Endometrial microvascular endothelial cells (primary cell): Measurements from ENCODE around the gene TBK1. TPM values are rescaled to one million over a fixed set of nuclear protein-coding genes. Genes with fewer than 3 reads are reported as not detected.
"Not testable (repeated sequence)": the region's sequence is repeated elsewhere in the genome, so short reads cannot be mapped to it uniquely, and the experiment has no call there.

Source experiments
- in situ Hi-C: cut with HindIII; loops from 2 replicates; pipeline ENCODE4 v1.10.0; 2017; ENCODE audit warnings: low sequenced_read_pairs, low pct_unique_long_range_greater_than_20kb; ENCODE audit errors: inconsistent ontology term
- total RNA-seq: library from RNA; depleted of rRNA; stranded (reverse); fragments of >200 nt; gene quantifications from one replicate; pipeline ENCODE4 v1.2.3, GENCODE V29; 2015; ENCODE audit errors: inconsistent ontology term

The TBK1 gene
- total RNA-seq, 1 donor from 2014 or later = 25.3 TPM

- in situ Hi-C loops = no loop called here
Observed at GRCh38 chr12:64530566-64530965, 78.6 kb downstream of the TBK1 start.

- in situ Hi-C loops = no loop called here
Observed at GRCh38 chr12:64531665-64532334, 79.9 kb downstream of the TBK1 start.

- in situ Hi-C loops = no loop called here
Observed at GRCh38 chr12:64532734-64533351, 80.9 kb downstream of the TBK1 start.

GRCh38 chr12:64534672-64535199, 82.8 kb downstream of the TBK1 start:
- in situ Hi-C loops = no loop called here

- in situ Hi-C loops = no loop called here
Observed at GRCh38 chr12:64538121-64538520, 86.2 kb downstream of the TBK1 start.

- in situ Hi-C loops = not testable (repeated sequence)
Observed at GRCh38 chr12:64542409-64543047, 90.6 kb downstream of the TBK1 start.

GRCh38 chr12:64544371-64545080, 92.6 kb downstream of the TBK1 start:
- in situ Hi-C loops = no loop called here

- in situ Hi-C loops = no loop called here
Observed at GRCh38 chr12:64545081-64545382, 93.1 kb downstream of the TBK1 start.

- in situ Hi-C loops = no loop called here
Observed at GRCh38 chr12:64549108-64549507, 97.2 kb downstream of the TBK1 start.

GRCh38 chr12:64550755-64551154, 98.8 kb downstream of the TBK1 start:
- in situ Hi-C loops = no loop called here

GRCh38 chr12:64551676-64552075, 99.8 kb downstream of the TBK1 start:
- in situ Hi-C loops = no loop called here

Other genes with a start within 250 kb of the TBK1 start
- gene KICS2, start 229.8 kb upstream of the TBK1 start, total RNA-seq = 4.5 TPM
- gene C12orf56, start 61.4 kb upstream of the TBK1 start, total RNA-seq = not detected
- 55.2 TPM for gene XPOT, start 47.7 kb upstream of the TBK1 start, total RNA-seq
- 59.0 TPM for gene RASSF3, start 158.4 kb downstream of the TBK1 start, total RNA-seq